K562 (cell line): ENCODE measurements around the gene SELENOO. TPM values are rescaled to one million over a fixed set of nuclear protein-coding genes. Genes with fewer than 3 reads are reported as not detected.
A peak's percentile ranks its signal among the peaks of the same experiment; 100 is the strongest.

Source experiments
- ATAC-seq: fragments of 200-7000 bp; cut with Tn5 transposase; 3 replicates; pipeline ENCODE4 v1.9.1; 2020; ENCODE audit warnings: moderate library complexity
- BruUV-seq: library from RNA; stranded (reverse); fragments of 400-500 nt; replicated peaks from 2 replicates; lab custom pipeline; 2021; lab: Mats Ljungman, UMichigan
- CTCF ChIA-PET: fragments of 300-600 bp; formaldehyde crosslinking; extraction: SDS; loops from one replicate; lab custom pipeline; 2021; ENCODE audit warnings: low intra/inter-chr PET ratio; lab: Yijun Ruan, JAX
- POLR2A ChIA-PET: fragments of 300-600, 350-650 bp; sonication (Branson Sonifier 250); formaldehyde crosslinking; extraction: SDS; loops from one replicate; lab custom pipeline; 2021; ENCODE audit warnings: antibody characterized with exemption, inconsistent platforms; lab: Yijun Ruan, JAX
- DNase-seq, 4 experiments: peaks; one replicate each; pipeline versions ENCODE4 v3.0.0 to v3.0.0-alpha.2; 2011 to 2018; ENCODE audit warnings: low spot score in 3 of 4, mixed read lengths in 3 of 4; ENCODE audit errors: extremely low read depth in 1 of 4
- FAIRE-seq: peaks from 2 replicates; lab custom pipeline; 2011; peaks lifted over from hg19 to GRCh38; lab: Jason Lieb, UNC
- H2AFZ ChIP-seq: 2 replicates; pipeline ENCODE4 v1.6.0; 2011; ENCODE audit warnings: low read depth, low read length, control low read depth, inconsistent platforms
- H3K27ac ChIP-seq: fragments of 200-600 bp; 3 replicates; pipeline ENCODE4 v1.8.0; 2011; ENCODE audit warnings: low read depth, mild to moderate bottlenecking, control low read depth, inconsistent platforms, low read length, moderate library complexity, mixed read lengths; ENCODE audit errors: extremely low read depth
- H3K27me3 ChIP-seq, 2 experiments: fragments of 300-600 bp in 1 of 2; 2 replicates in 1 of 2; 3 replicates in 1 of 2; pipeline versions ENCODE4 v1.6.0 to v1.8.0; 2011; ENCODE audit warnings: inconsistent platforms in 2 of 2, low read length in 2 of 2, mild to moderate bottlenecking in 1 of 2, mixed read lengths in 1 of 2, moderate library complexity in 1 of 2; ENCODE audit not compliant: control insufficient read depth in 2 of 2, insufficient read depth in 2 of 2
- H3K36me3 ChIP-seq: fragments of 300-600 bp; 3 replicates; pipeline ENCODE4 v1.8.0; 2011; ENCODE audit warnings: mild to moderate bottlenecking, low read length, inconsistent platforms; ENCODE audit not compliant: control insufficient read depth, insufficient read depth
- H3K4me1 ChIP-seq, 2 experiments: fragments of 200-600 bp in 1 of 2; replicated peaks in 1 of 2; 2 replicates in 1 of 2; 3 replicates in 1 of 2; pipeline versions ENCODE4 v1.5.1 to v1.8.0; 2011; ENCODE audit warnings: inconsistent platforms in 2 of 2, low read length in 2 of 2, mild to moderate bottlenecking in 1 of 2, mixed read lengths in 1 of 2, moderate library complexity in 1 of 2; ENCODE audit not compliant: control insufficient read depth in 2 of 2, insufficient read depth in 2 of 2
- H3K4me2 ChIP-seq: 2 replicates; pipeline ENCODE4 v1.6.1; 2011; ENCODE audit warnings: low read length, control low read depth, inconsistent platforms, mixed read lengths; ENCODE audit not compliant: insufficient read depth
- H3K4me3 ChIP-seq: fragments of 200-600 bp; sonication (generic), shearing (Covaris generic); 2 replicates; pipeline ENCODE4 v1.5.1; 2016; ENCODE audit warnings: control low read depth, inconsistent platforms
- H3K79me2 ChIP-seq: fragments of 200-600 bp; 3 replicates; pipeline ENCODE4 v1.8.0; 2011; ENCODE audit warnings: low read length, inconsistent platforms; ENCODE audit not compliant: control insufficient read depth, insufficient read depth
- H3K9ac ChIP-seq, 2 experiments: 2 replicates each; pipeline versions ENCODE4 v1.6.0 to v1.6.1; 2011; ENCODE audit warnings: low read depth in 2 of 2, low read length in 2 of 2, control low read depth in 1 of 2, inconsistent platforms in 1 of 2, mild to moderate bottlenecking in 1 of 2, mixed read lengths in 1 of 2; ENCODE audit not compliant: insufficient read depth in 1 of 2
- H3K9me1 ChIP-seq: one replicate; pipeline ENCODE4 v1.6.0; 2011; ENCODE audit warnings: inconsistent platforms, mild to moderate bottlenecking, low read length, moderate library complexity; ENCODE audit not compliant: control insufficient read depth, insufficient read depth
- H3K9me3 ChIP-seq: replicated peaks from 2 replicates; pipeline ENCODE4 v1.5.1; 2011; ENCODE audit warnings: low read depth, low read length, inconsistent platforms; ENCODE audit not compliant: control insufficient read depth, insufficient read depth
- H4K20me1 ChIP-seq: replicated peaks from 2 replicates; pipeline ENCODE4 v1.6.1; 2011; ENCODE audit warnings: low read length, inconsistent platforms, mixed read lengths; ENCODE audit not compliant: control insufficient read depth, insufficient read depth
- C11orf30 ChIP-seq: fragments of 450-650 bp; IDR thresholded peaks from 2 replicates; pipeline ENCODE4 v1.6.1; 2016; ENCODE audit warnings: low read depth, mild to moderate bottlenecking
- POLR2A ChIP-seq: fragments of 450-650 bp; conservative IDR thresholded peaks from 2 replicates; pipeline ENCODE4 v1.6.1; 2016
- POLR2G ChIP-seq: fragments of 200-400 bp; formaldehyde crosslinking; IDR thresholded peaks from 2 replicates; pipeline ENCODE4 v1.6.1; 2017; ENCODE audit warnings: low read depth, mild to moderate bottlenecking, antibody characterized with exemption, low read length, moderate library complexity
- RBFOX2 ChIP-seq: fragments of 200-400 bp; formaldehyde crosslinking; IDR thresholded peaks from 2 replicates; pipeline ENCODE4 v1.6.1; 2017; ENCODE audit warnings: low read depth, mild to moderate bottlenecking, low read length, moderate library complexity
- WGBS: fragments of 100-300 bp; shearing (Covaris generic); methylation state at CpG from one replicate; pipeline ENCODE4 v1.1.6; 2016; ENCODE audit warnings: low coverage, mixed read lengths; ENCODE audit not compliant: insufficient coverage; ENCODE audit errors: missing lambda C conversion rate; 5-methylcytosine and 5-hydroxymethylcytosine counted together
- in situ Hi-C: fragments of 300-500 bp; cut with MboI; formaldehyde crosslinking; loops from 4 replicates; pipeline ENCODE4 v1.15.0; 2018; ENCODE audit warnings: inconsistent platforms, mixed read lengths
- intact Hi-C: fragments of 100-400 bp; cut with micrococcal nuclease; formaldehyde crosslinking; loops from 2 replicates; pipeline ENCODE4 v1.14.2; 2022
- polyA plus RNA-seq, 8 experiments: library from polyadenylated mRNA; depleted of rRNA in 4 of 8; stranded (reverse) in 5 of 8; unstranded in 3 of 8; fragments of >200 nt; fragmentation: Nextera tagmentation in 2 of 8; fragmentation: Illumina TruSeq in 1 of 8; extraction: Ambion mirVana in 2 of 8; extraction: Trizol in 1 of 8; gene quantifications; 2 replicates each; pipeline versions ENCODE4 v1.2.1 to v1.2.3, GENCODE V29; 2011 to 2014; ENCODE audit warnings: inconsistent platforms in 1 of 8, missing spikeins in 1 of 8
- total RNA-seq, 7 experiments: library from RNA; depleted of rRNA in 6 of 7; stranded (reverse); fragments of >200 nt in 6 of 7; fragmentation: Illumina TruSeq in 2 of 7; extraction: Trizol in 2 of 7; gene quantifications; 2 replicates each; pipeline versions ENCODE4 v1.2.1 to v1.2.3, GENCODE V29; 2011 to 2021; ENCODE audit warnings: low replicate concordance in 1 of 7

The SELENOO gene
- total and polyA plus RNA-seq, 9 of the 15 experiments (the other 6 are each of a cell fraction or from before 2014, with no cell fraction given), result 0.37 to 24.9 (median 8.3) TPM

DNA sequence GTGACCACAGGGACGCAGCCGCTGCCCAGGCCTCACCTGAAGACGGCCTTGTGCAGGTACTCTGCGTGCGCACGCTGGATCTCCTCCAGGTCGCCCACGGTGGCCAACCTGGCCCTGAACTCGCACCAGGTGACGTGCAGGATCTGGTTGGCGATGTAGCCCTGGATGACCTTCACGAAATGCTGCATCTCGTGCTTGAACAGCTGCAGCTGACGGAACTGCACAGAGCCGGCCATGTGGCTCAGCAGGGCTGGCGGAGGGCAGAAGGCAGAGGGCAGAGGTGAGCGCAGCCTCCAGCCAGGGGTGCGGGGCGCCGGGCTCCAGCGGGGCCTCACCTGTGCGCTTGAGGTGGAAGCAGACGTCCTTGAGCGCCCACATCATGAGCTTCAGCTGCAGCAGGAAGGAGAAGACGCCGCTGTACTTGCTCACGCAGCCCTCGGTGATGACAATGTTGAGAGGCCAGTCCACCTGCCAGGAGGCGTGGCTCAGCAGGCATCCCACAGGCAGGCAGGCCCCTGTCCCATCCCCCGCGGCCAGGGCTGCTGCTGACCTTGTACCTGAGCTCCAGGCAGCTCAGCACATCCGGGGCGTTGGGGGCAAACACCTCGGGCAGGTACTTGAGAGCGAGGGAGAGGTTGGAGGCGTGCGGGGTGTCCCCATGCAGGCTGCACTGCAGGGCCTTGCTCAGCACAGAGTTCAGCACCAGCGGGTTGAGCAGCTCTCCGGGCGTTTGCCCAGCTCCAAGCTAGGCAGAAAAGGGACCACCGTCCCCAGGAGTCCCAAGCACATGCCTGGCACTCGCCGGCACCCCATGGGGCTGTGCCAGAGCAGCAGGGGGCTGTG lies 17.6 kb downstream of the SELENOO start:
- Histone ChIP-seq H3K36me3 (peaks cover 88% of the 10 kb centered on the region; the same call in 2 of the 3 replicates), H3K27ac (no peak overlapping the region), H3K9me1 (no peaks in the 10 kb centered on the region), H3K79me2 (peaks cover 9% of the 10 kb centered on the region; the same call in 2 of the 3 replicates), H3K4me1 (peaks cover 0 to 30% of the 10 kb centered on the region in 2 experiments; a peak in 3 of 5 replicates), H3K4me3 (no peak overlapping the region), H3K9ac (no peak overlapping the region), H4K20me1 (no peaks in the 10 kb centered on the region), H3K9me3 (0 out of 2 replicates have a peak, but pooled peaks cover 1% of the 10 kb centered on the region), H3K4me2 (no peak overlapping the region), H3K27me3 (no peaks in the 10 kb centered on the region), H2AFZ (no peak overlapping the region)
- DNase-seq (no peak), ATAC-seq (no peak), FAIRE-seq (no peak)
- CTCF ChIA-PET, result no interaction called here
- POLR2A ChIA-PET, result interaction anchor here (0.7 to 1.1 kb wide), 2 partner anchors 9 to 21 kb away, joined by 3 to 4 read pairs; no protein-coding TSS in a partner anchor
- TF ChIP-seq POLR2A, result 0 out of 2 replicates have a peak, but pooled peaks have one; percentile 16
- TF ChIP-seq POLR2G, result peak; percentile 60
- TF ChIP-seq C11orf30, result no peak
- peak; percentile 18; the same call in 1 of the 2 replicates for TF ChIP-seq RBFOX2
- BruUV-seq, result no TSS peak
- intact Hi-C loops (no loop called here), in situ Hi-C loops (no loop called here)
- WGBS, result 98% methylated on average over 14 of the region's 43 CpGs
